Activated CD4-positive, alpha-beta T cell treated with anti-CD3 and anti-CD28 coated beads for 24 hours (primary cell): ENCODE results near the gene LMX1B.
"Not testable (repeated sequence)": the region's sequence is repeated elsewhere in the genome, so short reads cannot be mapped to it uniquely, and the experiment has no call there.

Source experiments
- DNase-seq, 2 donors: peaks; one replicate each; pipeline ENCODE4 v3.0.0-alpha.2; 2020; ENCODE audit warnings: low read depth in 2 of 2

LMX1B gene

GRCh38 chr9:126695701-126696400 is 82.1 kb downstream of the LMX1B start:
- no peak for DNase-seq

GRCh38 chr9:126696401-126697145 is 82.8 kb downstream of the LMX1B start:
- DNase-seq = no peak

DNA sequence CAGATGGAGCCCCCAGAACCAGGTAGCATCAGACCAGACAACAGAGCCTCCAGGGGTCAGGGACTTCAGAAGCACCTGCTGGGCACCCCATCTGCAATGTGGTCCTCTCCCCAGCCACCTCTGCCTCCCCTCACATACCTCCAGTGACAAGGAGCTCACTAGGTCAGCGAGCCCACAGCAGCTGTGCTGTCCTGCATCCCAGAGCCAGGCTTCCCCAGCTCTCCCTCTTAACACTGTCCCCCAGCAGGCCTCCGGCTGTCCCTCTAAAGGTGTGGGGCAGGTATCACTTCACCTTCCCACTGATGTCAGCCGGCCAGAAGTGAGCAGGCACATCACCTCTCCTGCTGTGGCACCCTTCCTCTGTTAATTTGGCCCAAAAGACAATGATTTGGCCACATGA is 83.6 kb downstream of the LMX1B start:
- DNase-seq = no peak

- DNase-seq = no peak
These were observed 84.5 kb downstream of the LMX1B start for GRCh38 chr9:126698251-126698650.

DNA sequence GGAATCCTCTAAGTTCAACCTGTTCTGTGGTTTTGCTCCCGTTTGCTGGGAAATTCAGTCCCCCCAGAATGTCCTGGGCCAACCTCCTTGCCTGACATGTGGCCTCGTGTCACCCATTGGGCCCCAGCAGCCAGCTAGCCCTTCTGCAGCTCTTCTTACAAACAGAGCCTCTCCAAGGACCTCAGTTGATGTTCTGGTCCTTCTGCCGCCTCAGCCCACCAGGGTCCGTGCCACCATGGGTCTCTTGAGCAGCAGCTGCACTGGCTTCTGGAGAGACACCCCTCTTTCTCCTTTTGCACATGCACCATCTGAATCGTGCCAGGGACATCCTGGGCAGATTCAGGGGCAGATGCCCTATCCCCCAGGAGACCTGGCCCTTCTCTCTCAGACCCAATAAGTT is 85.0 kb downstream of the LMX1B start:
- no peak for DNase-seq

- DNase-seq = no peak
These were observed 85.7 kb downstream of the LMX1B start for GRCh38 chr9:126699401-126699881.

- no peak for DNase-seq
These were observed 86.6 kb downstream of the LMX1B start for GRCh38 chr9:126700296-126700695.

DNA sequence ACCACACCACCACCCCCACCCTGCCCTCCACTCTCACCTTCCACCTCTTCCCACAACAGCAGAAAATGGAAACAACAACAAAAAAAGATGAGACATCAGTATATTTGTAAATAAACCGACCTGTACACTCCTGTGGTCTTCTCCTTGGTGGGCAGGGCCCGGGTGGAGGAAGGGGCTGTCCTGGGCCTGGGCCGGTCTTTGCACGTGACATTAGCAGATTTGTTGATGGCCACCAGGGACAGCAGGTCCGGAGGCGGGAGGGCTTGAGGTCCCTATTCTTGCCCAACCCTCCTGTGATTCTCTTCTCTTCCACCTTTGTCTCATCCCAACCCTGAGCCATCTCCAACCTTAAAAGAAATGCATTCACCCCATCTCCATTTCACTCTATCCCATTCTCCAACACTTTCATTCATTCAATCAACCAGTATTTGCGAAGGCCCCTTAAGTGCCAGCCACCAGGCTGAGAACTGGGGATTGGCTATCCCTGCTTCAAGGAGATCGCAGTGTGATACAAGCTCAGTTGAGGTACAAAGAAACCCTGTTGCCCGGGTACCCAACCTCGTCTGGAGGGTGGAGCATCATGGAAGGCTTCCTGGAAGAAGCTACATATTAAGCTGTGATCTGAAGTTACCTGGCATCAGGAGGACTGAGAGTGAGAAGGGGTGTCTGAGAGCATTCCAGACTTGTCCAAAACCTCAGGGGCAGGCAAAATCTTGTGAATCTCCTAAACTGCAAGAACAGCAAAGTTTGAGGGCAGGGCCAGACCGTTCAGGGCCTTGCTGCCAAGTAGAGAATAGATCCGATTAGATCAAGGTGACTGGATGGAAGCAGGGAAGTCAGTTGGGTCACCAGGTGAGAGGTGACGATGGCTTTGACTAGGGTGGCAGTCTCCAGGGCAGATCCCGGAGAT is 87.4 kb downstream of the LMX1B start:
- no peak for DNase-seq

- DNase-seq = no peak
These were observed 88.0 kb downstream of the LMX1B start for GRCh38 chr9:126701813-126702140.

DNA sequence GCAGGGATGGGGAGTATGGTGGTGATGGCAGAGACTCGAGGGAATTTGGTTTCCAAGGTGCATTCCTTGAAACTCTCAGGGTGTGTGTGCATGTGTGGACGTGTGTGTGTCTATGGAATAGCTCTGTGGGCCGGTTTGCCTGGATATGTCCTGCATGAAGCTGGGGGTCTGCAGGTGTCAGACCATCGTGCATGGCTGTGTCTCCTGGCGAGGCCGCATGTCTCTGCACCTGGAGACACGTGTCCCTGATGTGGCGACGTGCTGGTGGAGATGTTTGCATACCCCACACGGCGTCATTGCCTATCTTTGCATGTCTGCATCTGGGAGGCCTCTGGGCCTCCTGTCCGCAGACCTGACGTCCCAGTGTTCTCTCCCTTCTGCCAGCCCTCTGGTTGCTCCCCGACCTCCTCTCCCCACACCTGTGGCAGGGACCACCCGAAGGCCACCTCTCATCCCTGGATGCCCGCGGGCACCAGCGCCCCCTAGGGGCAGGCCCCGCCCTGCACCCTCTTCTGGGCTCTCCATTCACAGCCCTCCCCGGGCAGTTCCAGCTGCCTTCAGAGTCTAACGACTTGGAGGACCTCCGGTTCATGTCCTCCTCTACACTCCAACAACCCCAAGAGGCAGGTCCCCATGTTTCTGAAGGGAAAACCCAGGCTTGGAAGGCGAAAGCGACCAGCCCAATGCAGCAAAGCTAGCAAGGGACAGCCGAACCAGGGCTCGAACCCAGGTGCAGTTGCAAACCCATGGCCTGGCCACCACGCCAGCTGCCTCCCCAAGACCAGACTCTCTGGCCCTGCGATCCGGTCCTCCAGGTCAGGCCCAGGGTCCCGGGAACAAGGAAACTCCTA is 88.6 kb downstream of the LMX1B start:
- DNase-seq = no peak

DNA sequence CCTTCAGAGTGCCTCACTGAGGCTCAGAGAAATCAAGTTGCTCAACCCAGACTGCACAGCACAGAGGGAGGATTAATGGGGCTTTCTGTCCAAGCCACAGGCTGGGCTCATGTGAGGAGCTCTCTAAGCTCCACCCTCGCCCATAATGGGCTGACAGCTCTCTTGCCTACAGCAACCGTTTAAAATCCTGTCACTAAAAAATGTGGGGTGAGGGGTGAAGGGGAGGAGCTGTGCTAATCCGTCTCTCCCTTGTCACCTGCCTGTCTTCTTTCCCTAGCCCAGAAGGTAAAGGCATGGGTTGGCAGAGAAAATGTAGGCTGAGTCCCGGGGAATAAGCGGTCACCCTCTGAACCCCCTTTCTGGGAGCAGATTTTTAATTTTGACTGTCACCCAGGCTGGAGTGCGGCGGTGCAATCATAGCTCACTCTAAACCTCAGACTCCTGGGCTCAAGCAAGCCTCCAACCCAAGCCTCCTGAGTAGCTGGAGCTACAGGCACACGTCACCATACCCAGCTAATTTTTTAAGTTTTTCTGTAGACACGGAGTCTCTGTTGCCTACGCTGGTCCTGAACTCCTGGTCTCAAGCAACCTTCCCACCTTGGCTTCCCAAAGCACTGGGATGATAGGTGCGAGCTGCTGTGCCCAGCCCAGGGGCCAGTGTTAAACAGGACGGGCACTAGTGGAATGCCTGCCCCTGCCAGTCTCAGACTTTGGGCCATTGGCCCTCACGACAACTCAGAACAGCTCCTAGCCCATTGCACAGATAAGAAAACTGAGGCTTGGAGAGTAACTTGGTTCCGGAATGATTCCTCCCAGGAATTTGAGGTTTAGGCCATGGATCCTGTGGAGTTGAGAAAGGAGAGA is 89.5 kb downstream of the LMX1B start:
- DNase-seq = no peak

GRCh38 chr9:126703866-126704156 is 90.1 kb downstream of the LMX1B start:
- DNase-seq = no peak

DNA sequence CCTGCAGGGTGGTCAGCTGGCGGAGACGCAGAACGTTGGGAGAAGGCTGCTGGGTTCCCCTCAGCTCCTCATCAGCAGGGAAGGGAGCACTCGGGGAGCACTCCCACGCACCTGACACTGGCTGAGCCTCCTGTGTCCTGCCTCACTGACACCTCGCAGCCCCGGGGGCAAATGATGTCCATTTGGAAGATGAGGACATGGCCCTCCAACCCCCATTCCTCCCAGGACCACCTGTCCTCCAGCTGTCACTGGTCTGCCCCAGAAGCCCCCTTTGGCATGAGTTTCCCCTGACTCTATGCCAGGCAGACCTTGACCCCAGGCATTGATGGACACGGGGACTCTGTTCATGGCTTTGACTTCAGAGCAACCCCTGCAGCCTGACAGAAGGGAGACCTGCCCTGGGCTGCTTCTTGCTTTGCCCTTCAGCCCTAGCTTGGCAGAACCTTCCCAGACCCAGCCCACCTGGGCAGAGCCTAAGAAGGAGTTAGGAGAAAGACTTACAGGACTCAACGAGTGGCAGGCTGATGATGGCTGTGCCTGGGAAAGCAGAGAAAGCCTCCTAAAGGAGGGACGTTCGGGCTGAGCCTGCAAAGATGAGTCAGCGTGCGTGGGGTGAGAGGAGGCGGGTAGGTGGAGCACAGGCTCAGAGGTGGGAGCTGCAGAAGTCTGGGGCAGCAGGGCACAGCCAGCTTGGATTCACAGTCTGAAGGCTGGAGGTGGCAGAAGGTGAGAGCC is 90.6 kb downstream of the LMX1B start:
- no peak for DNase-seq

- DNase-seq = peak; percentile 81 to 86
These were observed 91.4 kb downstream of the LMX1B start for GRCh38 chr9:126704892-126705766.

- DNase-seq = peak; percentile 69 to 77
These were observed 92.3 kb downstream of the LMX1B start for GRCh38 chr9:126705767-126706697.

DNA sequence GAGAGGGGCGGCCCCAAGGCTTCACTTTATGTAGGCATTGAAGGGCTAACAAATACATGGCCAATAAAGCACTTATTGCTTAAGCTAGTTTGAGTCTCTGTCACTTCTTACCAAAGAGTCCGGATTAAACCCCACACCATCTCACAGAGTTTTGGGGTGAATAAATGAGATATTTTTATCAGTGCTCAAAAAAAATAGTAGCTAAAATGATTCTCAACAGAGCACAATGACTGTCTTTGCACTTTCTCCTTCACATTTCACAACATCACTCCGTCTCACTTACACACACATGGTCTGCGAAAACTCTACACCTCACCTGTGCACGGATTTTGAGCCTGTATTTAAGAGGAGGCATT is 92.9 kb downstream of the LMX1B start:
- DNase-seq = no peak

GRCh38 chr9:126707083-126707482 is 93.4 kb downstream of the LMX1B start:
- DNase-seq = no peak

DNA sequence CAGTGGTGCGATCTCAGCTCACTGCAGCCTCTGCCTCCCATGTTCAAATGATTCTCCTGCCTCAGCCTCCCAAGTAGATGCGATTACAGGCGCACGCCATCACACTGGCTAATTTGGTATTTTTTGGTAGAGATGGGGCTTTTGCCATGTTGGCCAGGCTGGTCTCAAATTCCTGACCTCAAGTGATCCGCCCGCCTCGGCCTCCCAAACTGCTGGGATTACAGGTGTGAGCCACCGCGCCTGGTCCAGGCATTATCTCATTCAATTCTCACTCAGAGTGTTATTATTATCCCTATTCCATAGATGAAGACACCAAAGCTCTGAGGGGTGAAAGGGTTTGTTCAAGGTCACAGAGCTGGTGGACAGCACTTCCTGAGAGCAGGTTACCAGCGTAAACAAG is 94.0 kb downstream of the LMX1B start:
- DNase-seq = not testable (repeated sequence)
